CD4-positive, alpha-beta memory T cell (primary cell): ENCODE data around the gene FAM186B. TPM values are rescaled to one million over a fixed set of nuclear protein-coding genes. Genes with fewer than 3 reads are reported as not detected.

Experiments used
- CTCF ChIA-PET: fragments of 350-600 bp; sonication (Branson Sonifier 250); formaldehyde crosslinking; loops from one replicate; lab custom pipeline; 2021; ENCODE audit warnings: inconsistent platforms; ENCODE audit not compliant: partially characterized antibody; lab: Charles Lee
- POLR2A ChIA-PET: fragments of 350-600 bp; sonication (Branson Sonifier 250); formaldehyde crosslinking; loops from one replicate; lab custom pipeline; 2021; ENCODE audit not compliant: partially characterized antibody; lab: Charles Lee
- DNase-seq, 5 donors: peaks; one replicate each; pipeline versions ENCODE4 v3.0.0 to v3.0.0-alpha.2; 2020 to 2022; ENCODE audit warnings: mixed read lengths in 1 of 5
- H3K27ac ChIP-seq: one replicate; pipeline ENCODE4 v1.7.0; 2013; ENCODE audit warnings: low read depth, low read length
- H3K27me3 ChIP-seq: 2 replicates; pipeline ENCODE4 v1.7.0; 2013; ENCODE audit warnings: mild to moderate bottlenecking, low read length, moderate library complexity; ENCODE audit not compliant: insufficient read depth
- H3K36me3 ChIP-seq: 2 replicates; pipeline ENCODE4 v1.7.0; 2013; ENCODE audit warnings: mild to moderate bottlenecking, low read length, moderate library complexity; ENCODE audit not compliant: insufficient read depth
- H3K4me1 ChIP-seq: 2 replicates; pipeline ENCODE4 v1.7.0; 2013; ENCODE audit warnings: mild to moderate bottlenecking, low read length, moderate library complexity; ENCODE audit not compliant: insufficient read depth
- H3K4me3 ChIP-seq, 2 donors: one replicate each; pipeline ENCODE4 v1.7.0; 2013; ENCODE audit warnings: low read length in 2 of 2, mild to moderate bottlenecking in 1 of 2
- H3K9me3 ChIP-seq, 2 donors: one replicate each; pipeline ENCODE4 v1.7.0; 2013; ENCODE audit warnings: low read length in 2 of 2, control low read depth in 1 of 2; ENCODE audit not compliant: control insufficient read depth in 1 of 2
- H3K27ac Mint-ChIP-seq, 7 donors: one replicate each; pipeline ENCODE4 v1.8.0; 2020 to 2021; ENCODE audit warnings: mixed read lengths in 7 of 7, mild to moderate bottlenecking in 6 of 7, inconsistent platforms in 3 of 7, moderate library complexity in 3 of 7
- H3K27me3 Mint-ChIP-seq, 2 donors: one replicate each; pipeline ENCODE4 v1.8.0; 2020 to 2021; ENCODE audit warnings: mixed read lengths in 2 of 2
- H3K36me3 Mint-ChIP-seq, 2 donors: one replicate each; pipeline ENCODE4 v1.8.0; 2020 to 2021; ENCODE audit warnings: mixed read lengths in 2 of 2, inconsistent platforms in 1 of 2, mild to moderate bottlenecking in 1 of 2
- H3K4me1 Mint-ChIP-seq, 4 donors: one replicate each; pipeline ENCODE4 v1.8.0; 2020 to 2021; ENCODE audit warnings: mixed read lengths in 4 of 4, mild to moderate bottlenecking in 1 of 4
- H3K4me3 Mint-ChIP-seq, 8 donors: one replicate each; pipeline ENCODE4 v1.8.0; 2020 to 2021; ENCODE audit warnings: mixed read lengths in 8 of 8, mild to moderate bottlenecking in 7 of 8, moderate library complexity in 6 of 8, inconsistent platforms in 3 of 8
- H3K9me3 Mint-ChIP-seq, 8 donors: one replicate each; pipeline ENCODE4 v1.8.0; 2020 to 2021; ENCODE audit warnings: mixed read lengths in 8 of 8, mild to moderate bottlenecking in 5 of 8, inconsistent platforms in 3 of 8, moderate library complexity in 1 of 8
- intact Hi-C: fragments of 100-400 bp; cut with micrococcal nuclease; formaldehyde crosslinking; loops from one replicate; pipeline ENCODE4 v1.15.1; 2023
- polyA plus RNA-seq, 2 donors: library from polyadenylated mRNA; unstranded; fragments of 300-500 nt; fragmentation: Illumina TruSeq; gene quantifications; one replicate each; pipeline ENCODE4 v1.2.3, GENCODE V29; 2021
- total RNA-seq, 2 experiments: library from RNA; stranded (reverse); gene quantifications; one replicate each; pipeline ENCODE4 v1.2.3, GENCODE V29; 2021

Gene FAM186B
- total and polyA plus RNA-seq, 4 experiments from 2014 or later, result 0.12 to 0.22 (median 0.15) TPM; not detected in 1

GRCh38 chr12:49622501-49623141, 17.2 kb upstream of the FAM186B start:
- no peaks in the 10 kb centered on the region for H3K27me3 ChIP-seq
- no peaks in the 10 kb centered on the region for H3K9me3 ChIP-seq
- Mint-ChIP-seq H3K36me3 (no peaks in the 10 kb centered on the region), H3K9me3 (no peaks in the 10 kb centered on the region), H3K4me1 (peaks cover 15 to 42% (median 21%) of the 10 kb centered on the region in 4 donors), H3K27me3 (no peaks in the 10 kb centered on the region), H3K27ac (peak overlapping the region; percentile 93 to 98 (median 94)), H3K4me3 (peak overlapping the region; percentile 87 to 93 (median 90))
- POLR2A ChIA-PET, result interaction anchor here (0.6 to 5.1 kb wide), 30 partner anchors 9 to 357 kb away, joined by 3 to 34 read pairs (median 4); partner anchors contain the start of genes FMNL3, KCNH3, MCRS1 and NCKAP5L
- DNase-seq, result peak; percentile 70 to 83 (median 76)
- H3K4me3 ChIP-seq, result peak overlapping the region; percentile 73 to 94
- H3K4me1 ChIP-seq, result peaks cover 22% of the 10 kb centered on the region
- CTCF ChIA-PET, result interaction anchor here (0.6 to 4.8 kb wide), 21 partner anchors 8 to 448 kb away, joined by 3 to 32 read pairs (median 4); partner anchors contain the start of gene TMBIM6
- no peaks in the 10 kb centered on the region for H3K36me3 ChIP-seq
- H3K27ac ChIP-seq, result peak overlapping the region; percentile 65
- intact Hi-C loops, result loop anchor here (1.0 to 2.0 kb wide), 5 partner anchors 54 to 256 kb away; partner anchors contain the start of genes KCNH3, MCRS1, SPATS2 and TMBIM6

GRCh38 chr12:49621651-49622500, 16.4 kb upstream of the FAM186B start:
- Histone ChIP-seq H3K4me3 (peak overlapping the region; percentile 73 to 94), H3K4me1 (peaks cover 22% of the 10 kb centered on the region), H3K9me3 (no peaks in the 10 kb centered on the region), H3K27ac (peak overlapping the region; percentile 65), H3K36me3 (no peaks in the 10 kb centered on the region), H3K27me3 (no peaks in the 10 kb centered on the region)
- POLR2A ChIA-PET, result interaction anchor here (0.5 to 5.1 kb wide), 22 partner anchors 11 to 356 kb away, joined by 3 to 34 read pairs (median 5); partner anchors contain the start of genes FMNL3, KCNH3, MCRS1 and NCKAP5L
- Mint-ChIP-seq H3K36me3 (no peaks in the 10 kb centered on the region), H3K4me3 (peak overlapping the region; percentile 87 to 93 (median 90)), H3K4me1 (peaks cover 15 to 42% (median 21%) of the 10 kb centered on the region in 4 donors), H3K9me3 (no peaks in the 10 kb centered on the region), H3K27me3 (no peaks in the 10 kb centered on the region), H3K27ac (peak overlapping the region; percentile 93 to 98 (median 94))
- CTCF ChIA-PET, result interaction anchor here (0.7 to 4.8 kb wide), 14 partner anchors 14 to 448 kb away, joined by 3 to 32 read pairs (median 4); partner anchors contain the start of gene TMBIM6
- intact Hi-C loops, result loop anchor here (2.0 kb wide), 1 partner anchor 255 kb away; the partner anchor contains the start of gene SPATS2
- no peak for DNase-seq

GRCh38 chr12:49619286-49619685, 13.8 kb upstream of the FAM186B start:
- Histone ChIP-seq H3K36me3 (no peaks in the 10 kb centered on the region), H3K4me3 (no peak overlapping the region), H3K27me3 (no peaks in the 10 kb centered on the region), H3K27ac (no peak overlapping the region), H3K9me3 (no peaks in the 10 kb centered on the region), H3K4me1 (peaks cover 22% of the 10 kb centered on the region)
- ChIA-PET CTCF (interaction anchor here (0.7 to 2.4 kb wide), 4 partner anchors 17 to 555 kb away, joined by 3 to 8 read pairs (median 4); no protein-coding TSS in a partner anchor), POLR2A (no interaction called here)
- no peaks in the 10 kb centered on the region for H3K36me3 Mint-ChIP-seq
- H3K4me1 Mint-ChIP-seq, result peaks cover 16 to 35% (median 24%) of the 10 kb centered on the region in 4 donors
- H3K9me3 Mint-ChIP-seq, result no peaks in the 10 kb centered on the region
- intact Hi-C loops, result no loop called here
- DNase-seq, result no peak
- no peak overlapping the region for H3K4me3 Mint-ChIP-seq
- H3K27me3 Mint-ChIP-seq, result peaks cover 1% of the 10 kb centered on the region in 2 donors
- H3K27ac Mint-ChIP-seq, result no peak overlapping the region

- peaks cover 22% of the 10 kb centered on the region for H3K4me1 ChIP-seq
- CTCF ChIA-PET, result interaction anchor here (1.1 to 2.4 kb wide), 4 partner anchors 18 to 65 kb away, joined by 3 to 8 read pairs (median 4); no protein-coding TSS in a partner anchor
- H3K36me3 Mint-ChIP-seq, result no peaks in the 10 kb centered on the region
- H3K27ac Mint-ChIP-seq, result no peak overlapping the region
- H3K4me3 Mint-ChIP-seq, result no peak overlapping the region
- H3K9me3 Mint-ChIP-seq, result no peaks in the 10 kb centered on the region
- no peak for DNase-seq
- no peaks in the 10 kb centered on the region for H3K36me3 ChIP-seq
- no peaks in the 10 kb centered on the region for H3K9me3 ChIP-seq
- no peak overlapping the region for H3K4me3 ChIP-seq
- H3K27me3 ChIP-seq, result no peaks in the 10 kb centered on the region
- H3K27ac ChIP-seq, result no peak overlapping the region
- peaks cover 1 to 3% of the 10 kb centered on the region in 2 donors for H3K27me3 Mint-ChIP-seq
- POLR2A ChIA-PET, result no interaction called here
- H3K4me1 Mint-ChIP-seq, result peaks cover 12 to 30% (median 20%) of the 10 kb centered on the region in 4 donors
- intact Hi-C loops, result no loop called here
These were observed 13.1 kb upstream of the FAM186B start for GRCh38 chr12:49618576-49618975.

GRCh38 chr12:49616533-49617219, 11.2 kb upstream of the FAM186B start:
- no peak overlapping the region for H3K4me3 Mint-ChIP-seq
- DNase-seq, result no peak
- H3K27me3 Mint-ChIP-seq, result peaks cover 3 to 5% of the 10 kb centered on the region in 2 donors
- peaks cover 0 to 4% (median 0%) of the 10 kb centered on the region in 8 donors for H3K9me3 Mint-ChIP-seq
- H3K4me1 Mint-ChIP-seq, result peaks cover 8 to 16% (median 12%) of the 10 kb centered on the region in 4 donors
- Histone ChIP-seq H3K4me3 (no peak overlapping the region), H3K9me3 (no peaks in the 10 kb centered on the region), H3K4me1 (peaks cover 9% of the 10 kb centered on the region), H3K27me3 (no peaks in the 10 kb centered on the region), H3K36me3 (no peaks in the 10 kb centered on the region), H3K27ac (no peak overlapping the region)
- POLR2A ChIA-PET, result no interaction called here
- intact Hi-C loops, result no loop called here
- CTCF ChIA-PET, result interaction anchor here (0.6 kb wide), 1 partner anchor 377 kb away, joined by 3 read pairs; no protein-coding TSS in a partner anchor
- H3K36me3 Mint-ChIP-seq, result no peaks in the 10 kb centered on the region
- no peak overlapping the region for H3K27ac Mint-ChIP-seq

GRCh38 chr12:49615725-49616124, 10.3 kb upstream of the FAM186B start:
- H3K4me1 Mint-ChIP-seq, result peaks cover 4 to 7% (median 5%) of the 10 kb centered on the region in 4 donors
- H3K9me3 Mint-ChIP-seq, result peaks cover 0 to 4% (median 0%) of the 10 kb centered on the region in 8 donors
- H3K4me1 ChIP-seq, result no peaks in the 10 kb centered on the region
- H3K27me3 Mint-ChIP-seq, result peaks cover 3 to 5% of the 10 kb centered on the region in 2 donors
- no peaks in the 10 kb centered on the region for H3K36me3 ChIP-seq
- H3K27ac ChIP-seq, result no peak overlapping the region
- no peaks in the 10 kb centered on the region for H3K9me3 ChIP-seq
- DNase-seq, result no peak
- intact Hi-C loops, result no loop called here
- no peak overlapping the region for H3K4me3 ChIP-seq
- no peaks in the 10 kb centered on the region for H3K27me3 ChIP-seq
- ChIA-PET POLR2A (no interaction called here), CTCF (interaction anchor here (0.7 to 3.0 kb wide), 3 partner anchors 8 to 257 kb away, joined by 3 to 9 read pairs (median 3); partner anchors contain the start of gene PRPF40B)
- no peaks in the 10 kb centered on the region for H3K36me3 Mint-ChIP-seq
- H3K4me3 Mint-ChIP-seq, result no peak overlapping the region
- no peak overlapping the region for H3K27ac Mint-ChIP-seq
